ENCODE data around the gene HDAC4.

The HDAC4 gene

GRCh38 chr2:239180526-239181073 is 220.2 kb downstream of the HDAC4 start:
- H3K27me3 ChIP-seq = no peaks in the 10 kb centered on the region
- TF ChIP-seq CTCF (IDR thresholded peaks at IDR 0.05) = no peak
- H3K4me1 ChIP-seq (ENCODE audit: control insufficient read depth in 1 of 2, insufficient read depth in 1 of 2, low read depth in 1 of 2, low read length in 1 of 2) = no peaks in the 10 kb centered on the region
- H3K4me3 ChIP-seq (ENCODE audit: low read depth in 1 of 2, low read length in 1 of 2) = no peak overlapping the region
- no peak overlapping the region for H3K27ac ChIP-seq
- no peaks in the 10 kb centered on the region for H3K9me3 ChIP-seq
- peaks cover 88% of the 10 kb centered on the region for H3K36me3 ChIP-seq

GRCh38 chr2:239179851-239180371 is 220.9 kb downstream of the HDAC4 start:
- Histone ChIP-seq H3K4me3 (ENCODE audit: low read depth in 1 of 2, low read length in 1 of 2) (no peak overlapping the region), H3K9me3 (no peaks in the 10 kb centered on the region), H3K27me3 (no peaks in the 10 kb centered on the region), H3K4me1 (ENCODE audit: control insufficient read depth in 1 of 2, insufficient read depth in 1 of 2, low read depth in 1 of 2, low read length in 1 of 2) (no peaks in the 10 kb centered on the region), H3K27ac (no peak overlapping the region), H3K36me3 (peaks cover 88% of the 10 kb centered on the region)
- no peak for TF ChIP-seq CTCF (IDR thresholded peaks at IDR 0.05)

- Histone ChIP-seq H3K9me3 (no peaks in the 10 kb centered on the region), H3K4me3 (ENCODE audit: low read depth in 1 of 2, low read length in 1 of 2) (no peak overlapping the region), H3K4me1 (ENCODE audit: control insufficient read depth in 1 of 2, insufficient read depth in 1 of 2, low read depth in 1 of 2, low read length in 1 of 2) (no peaks in the 10 kb centered on the region), H3K27me3 (no peaks in the 10 kb centered on the region), H3K27ac (no peak overlapping the region), H3K36me3 (peaks cover 88% of the 10 kb centered on the region)
- TF ChIP-seq CTCF (IDR thresholded peaks at IDR 0.05) = no peak
Observed at GRCh38 chr2:239178954-239179353, 221.9 kb downstream of the HDAC4 start.

- Histone ChIP-seq H3K27ac (no peak overlapping the region), H3K4me1 (ENCODE audit: control insufficient read depth in 1 of 2, insufficient read depth in 1 of 2, low read depth in 1 of 2, low read length in 1 of 2) (peaks cover 0 to 1% of the 10 kb centered on the region in 2 experiments), H3K9me3 (no peaks in the 10 kb centered on the region), H3K36me3 (peaks cover 86% of the 10 kb centered on the region), H3K27me3 (no peaks in the 10 kb centered on the region), H3K4me3 (ENCODE audit: low read depth in 1 of 2, low read length in 1 of 2) (no peak overlapping the region)
- TF ChIP-seq CTCF (IDR thresholded peaks at IDR 0.05) = no peak
Observed at GRCh38 chr2:239178484-239178883, 222.3 kb downstream of the HDAC4 start.

GRCh38 chr2:239177908-239178307 is 222.9 kb downstream of the HDAC4 start:
- H3K27ac ChIP-seq = no peak overlapping the region
- H3K36me3 ChIP-seq = peaks cover 82% of the 10 kb centered on the region
- TF ChIP-seq CTCF (IDR thresholded peaks at IDR 0.05) = no peak
- no peaks in the 10 kb centered on the region for H3K9me3 ChIP-seq
- H3K4me1 ChIP-seq (ENCODE audit: control insufficient read depth in 1 of 2, insufficient read depth in 1 of 2, low read depth in 1 of 2, low read length in 1 of 2) = peaks cover 2 to 7% of the 10 kb centered on the region in 2 experiments
- no peaks in the 10 kb centered on the region for H3K27me3 ChIP-seq
- H3K4me3 ChIP-seq (ENCODE audit: low read depth in 1 of 2, low read length in 1 of 2) = no peak overlapping the region
